WTC11 (cell line): ENCODE data around the gene CCDC28B. TPM values are rescaled to one million over a fixed set of nuclear protein-coding genes. Genes with fewer than 3 reads are reported as not detected.

Source experiments
- ATAC-seq: fragments of 200-7000 bp; cut with Tn5 transposase; 2 replicates; pipeline ENCODE4 v1.10.0; 2021; ENCODE audit warnings: mild to moderate bottlenecking, moderate library complexity
- CTCF ChIA-PET: fragments of 300-600 bp; sonication (Branson Sonifier 250); formaldehyde crosslinking; loops from one replicate; lab custom pipeline; 2021; ENCODE audit warnings: antibody characterized with exemption; lab: Charles Lee
- POLR2A ChIA-PET: fragments of 350-600 bp; sonication (Branson Sonifier 250); formaldehyde crosslinking; loops from one replicate; lab custom pipeline; 2021; ENCODE audit warnings: antibody characterized with exemption; lab: Charles Lee
- DNase-seq: peaks from one replicate; pipeline ENCODE4 v3.0.0; 2021; ENCODE audit warnings: low spot score
- H3K27ac Mint-ChIP-seq: 2 replicates; pipeline ENCODE4 v1.8.0; 2021; ENCODE audit warnings: mixed read lengths
- H3K27me3 Mint-ChIP-seq: 2 replicates; pipeline ENCODE4 v1.8.0; 2021; ENCODE audit warnings: low read depth, mild to moderate bottlenecking, moderate library complexity, mixed read lengths
- H3K36me3 Mint-ChIP-seq: 2 replicates; pipeline ENCODE4 v1.8.0; 2021; ENCODE audit warnings: mixed read lengths
- H3K4me1 Mint-ChIP-seq: 2 replicates; pipeline ENCODE4 v1.8.0; 2022; ENCODE audit warnings: mixed read lengths
- H3K4me3 Mint-ChIP-seq: 2 replicates; pipeline ENCODE4 v1.8.0; 2021; ENCODE audit warnings: mild to moderate bottlenecking, moderate library complexity, mixed read lengths
- H3K9me3 Mint-ChIP-seq: 2 replicates; pipeline ENCODE4 v1.8.0; 2021; ENCODE audit warnings: mixed read lengths
- EMX1 ChIP-seq: fragments of 250-450 bp; sonication (Bioruptor Pico); IDR thresholded peaks from 2 replicates; pipeline ENCODE4 v1.8.0; 2021; ENCODE audit warnings: mild to moderate bottlenecking
- NR2C2 ChIP-seq: sonication (generic); formaldehyde crosslinking; IDR thresholded peaks from 2 replicates; pipeline ENCODE4 v1.8.0; 2022; ENCODE audit warnings: mild to moderate bottlenecking, missing genetic modification reagents
- NR3C1 ChIP-seq: sonication (generic); formaldehyde crosslinking; conservative IDR thresholded peaks from 2 replicates; pipeline ENCODE4 v1.8.1; 2023; ENCODE audit warnings: low read depth, mild to moderate bottlenecking, missing genetic modification reagents
- PRRX2 ChIP-seq: fragments of 250-450 bp; sonication (Bioruptor Pico); IDR thresholded peaks from 2 replicates; pipeline ENCODE4 v1.8.0; 2021; ENCODE audit warnings: mild to moderate bottlenecking
- RELA ChIP-seq: sonication (generic); formaldehyde crosslinking; IDR thresholded peaks from 2 replicates; pipeline ENCODE4 v1.8.1; 2022; ENCODE audit warnings: missing genetic modification reagents, mild to moderate bottlenecking, borderline replicate concordance
- RORB ChIP-seq: fragments of 250-450 bp; sonication (Bioruptor Pico); IDR thresholded peaks from 2 replicates; pipeline ENCODE4 v1.9.0; 2021; ENCODE audit warnings: mild to moderate bottlenecking
- TEAD1 ChIP-seq: sonication (generic); formaldehyde crosslinking; IDR thresholded peaks from 2 replicates; pipeline ENCODE4 v1.8.0; 2022; ENCODE audit warnings: mild to moderate bottlenecking, missing genetic modification reagents
- ZBTB21 ChIP-seq: sonication (generic); formaldehyde crosslinking; IDR thresholded peaks from 2 replicates; pipeline ENCODE4 v1.8.1; 2023; ENCODE audit warnings: mild to moderate bottlenecking, missing genetic modification reagents, borderline replicate concordance
- ZNF121 ChIP-seq: sonication (generic); formaldehyde crosslinking; IDR thresholded peaks from 2 replicates; pipeline ENCODE4 v1.8.0; 2023; ENCODE audit warnings: missing genetic modification reagents
- ZNF138 ChIP-seq: sonication (generic); formaldehyde crosslinking; conservative IDR thresholded peaks from 2 replicates; pipeline ENCODE4 v1.8.1; 2022; ENCODE audit warnings: mild to moderate bottlenecking, moderate library complexity, missing genetic modification reagents
- ZNF232 ChIP-seq: sonication (generic); formaldehyde crosslinking; IDR thresholded peaks from 2 replicates; pipeline ENCODE4 v1.8.0; 2022; ENCODE audit warnings: mild to moderate bottlenecking, missing genetic modification reagents
- ZNF263 ChIP-seq: sonication (generic); formaldehyde crosslinking; IDR thresholded peaks from 2 replicates; pipeline ENCODE4 v1.8.1; 2022; ENCODE audit warnings: low read depth, mild to moderate bottlenecking, moderate library complexity, missing genetic modification reagents
- ZNF423 ChIP-seq: fragments of 250-450 bp; sonication (Bioruptor Pico); IDR thresholded peaks from 2 replicates; pipeline ENCODE4 v2.1.2; 2022; ENCODE audit warnings: mild to moderate bottlenecking, moderate library complexity
- total RNA-seq: library from RNA; stranded (reverse); gene quantifications from 3 replicates; pipeline ENCODE4 v1.2.3, GENCODE V29; 2021
- TF ChIP-seq, protein P1 (sequence below): sonication (generic); formaldehyde crosslinking; IDR thresholded peaks from 2 replicates; pipeline ENCODE4 v1.8.0; 2023; ENCODE audit warnings: missing genetic modification reagents, mild to moderate bottlenecking, borderline replicate concordance
- TF ChIP-seq, protein P2 (sequence below): sonication (generic); formaldehyde crosslinking; conservative IDR thresholded peaks from 2 replicates; pipeline ENCODE4 v1.8.1; 2022; ENCODE audit warnings: mild to moderate bottlenecking, missing genetic modification reagents
- TF ChIP-seq, protein P3 (sequence below): fragments of 250-450 bp; sonication (Bioruptor Pico); IDR thresholded peaks from 2 replicates; pipeline ENCODE4 v1.9.0; 2021; ENCODE audit warnings: mild to moderate bottlenecking, borderline replicate concordance
- TF ChIP-seq, protein P4 (sequence below): sonication (generic); formaldehyde crosslinking; IDR thresholded peaks from 2 replicates; pipeline ENCODE4 v1.8.1; 2023; ENCODE audit warnings: mild to moderate bottlenecking, moderate library complexity, missing genetic modification reagents
- TF ChIP-seq, protein P5 (sequence below): sonication (generic); formaldehyde crosslinking; IDR thresholded peaks from 2 replicates; pipeline ENCODE4 v1.8.0; 2022; ENCODE audit warnings: mild to moderate bottlenecking, missing genetic modification reagents
- TF ChIP-seq, protein P6 (sequence below): sonication (generic); formaldehyde crosslinking; IDR thresholded peaks from 2 replicates; pipeline ENCODE4 v1.8.0; 2022; ENCODE audit warnings: mild to moderate bottlenecking, missing genetic modification reagents

The CCDC28B gene
- total RNA-seq, 1 experiment from 2014 or later, result 34.4 TPM

DNA sequence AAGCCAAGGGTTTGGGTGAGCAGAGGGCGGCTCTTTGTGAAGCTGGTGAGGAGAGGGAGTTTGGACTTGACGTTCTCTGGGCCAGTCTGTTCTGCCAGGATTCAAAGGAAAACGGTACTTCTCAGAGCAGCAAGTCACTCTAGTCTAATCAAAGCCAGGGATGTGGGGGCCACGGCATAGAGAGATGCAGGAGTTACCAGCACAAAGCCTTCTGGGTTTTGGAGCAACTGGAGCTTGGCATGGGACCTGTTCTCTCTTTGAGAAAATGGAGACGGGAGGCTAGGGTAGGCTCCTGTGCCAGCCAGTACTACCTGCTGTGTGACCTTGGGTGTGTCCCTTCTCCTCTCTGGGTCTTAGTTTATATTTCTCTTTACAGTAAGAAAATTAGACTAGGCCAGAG is 18.8 kb upstream of the CCDC28B start (continued):
- TF ChIP-seq, protein P1, sequence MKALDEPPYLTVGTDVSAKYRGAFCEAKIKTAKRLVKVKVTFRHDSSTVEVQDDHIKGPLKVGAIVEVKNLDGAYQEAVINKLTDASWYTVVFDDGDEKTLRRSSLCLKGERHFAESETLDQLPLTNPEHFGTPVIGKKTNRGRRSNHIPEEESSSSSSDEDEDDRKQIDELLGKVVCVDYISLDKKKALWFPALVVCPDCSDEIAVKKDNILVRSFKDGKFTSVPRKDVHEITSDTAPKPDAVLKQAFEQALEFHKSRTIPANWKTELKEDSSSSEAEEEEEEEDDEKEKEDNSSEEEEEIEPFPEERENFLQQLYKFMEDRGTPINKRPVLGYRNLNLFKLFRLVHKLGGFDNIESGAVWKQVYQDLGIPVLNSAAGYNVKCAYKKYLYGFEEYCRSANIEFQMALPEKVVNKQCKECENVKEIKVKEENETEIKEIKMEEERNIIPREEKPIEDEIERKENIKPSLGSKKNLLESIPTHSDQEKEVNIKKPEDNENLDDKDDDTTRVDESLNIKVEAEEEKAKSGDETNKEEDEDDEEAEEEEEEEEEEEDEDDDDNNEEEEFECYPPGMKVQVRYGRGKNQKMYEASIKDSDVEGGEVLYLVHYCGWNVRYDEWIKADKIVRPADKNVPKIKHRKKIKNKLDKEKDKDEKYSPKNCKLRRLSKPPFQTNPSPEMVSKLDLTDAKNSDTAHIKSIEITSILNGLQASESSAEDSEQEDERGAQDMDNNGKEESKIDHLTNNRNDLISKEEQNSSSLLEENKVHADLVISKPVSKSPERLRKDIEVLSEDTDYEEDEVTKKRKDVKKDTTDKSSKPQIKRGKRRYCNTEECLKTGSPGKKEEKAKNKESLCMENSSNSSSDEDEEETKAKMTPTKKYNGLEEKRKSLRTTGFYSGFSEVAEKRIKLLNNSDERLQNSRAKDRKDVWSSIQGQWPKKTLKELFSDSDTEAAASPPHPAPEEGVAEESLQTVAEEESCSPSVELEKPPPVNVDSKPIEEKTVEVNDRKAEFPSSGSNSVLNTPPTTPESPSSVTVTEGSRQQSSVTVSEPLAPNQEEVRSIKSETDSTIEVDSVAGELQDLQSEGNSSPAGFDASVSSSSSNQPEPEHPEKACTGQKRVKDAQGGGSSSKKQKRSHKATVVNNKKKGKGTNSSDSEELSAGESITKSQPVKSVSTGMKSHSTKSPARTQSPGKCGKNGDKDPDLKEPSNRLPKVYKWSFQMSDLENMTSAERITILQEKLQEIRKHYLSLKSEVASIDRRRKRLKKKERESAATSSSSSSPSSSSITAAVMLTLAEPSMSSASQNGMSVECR (CRISPR knock-in tag), result no peak
- TF ChIP-seq ZNF138 (CRISPR knock-in tag) (no peak), ZNF232 (CRISPR knock-in tag) (no peak), TEAD1 (CRISPR knock-in tag) (no peak), PRRX2 (CRISPR knock-in tag) (no peak), ZBTB21 (CRISPR knock-in tag) (no peak)
- TF ChIP-seq, protein P2, sequence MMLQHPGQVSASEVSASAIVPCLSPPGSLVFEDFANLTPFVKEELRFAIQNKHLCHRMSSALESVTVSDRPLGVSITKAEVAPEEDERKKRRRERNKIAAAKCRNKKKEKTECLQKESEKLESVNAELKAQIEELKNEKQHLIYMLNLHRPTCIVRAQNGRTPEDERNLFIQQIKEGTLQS (CRISPR knock-in tag), result no peak
- TF ChIP-seq, all 79 proteins: peak for 0

DNA sequence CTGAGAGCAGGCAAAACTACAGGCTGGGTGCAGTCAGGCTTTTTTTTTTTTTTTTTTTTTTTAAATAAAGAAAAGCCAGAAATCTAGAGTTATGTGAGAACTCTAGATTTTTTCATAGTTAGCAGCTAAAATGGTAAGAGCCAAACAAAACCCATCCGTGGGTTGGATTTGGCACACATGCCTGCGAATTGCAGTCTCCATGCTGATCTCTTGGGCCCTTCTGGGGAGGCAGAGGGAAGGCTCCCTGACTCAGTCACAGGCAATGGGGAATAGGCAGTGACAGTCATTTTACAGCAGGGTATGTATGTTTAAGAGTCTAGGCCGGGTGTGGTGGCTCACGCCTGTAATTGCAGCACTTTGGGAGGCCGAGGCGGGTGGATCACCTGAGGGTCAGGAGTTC is 18.3 kb upstream of the CCDC28B start:
- ATAC-seq (no peak), DNase-seq (no peak)
- Mint-ChIP-seq H3K36me3 (peaks cover 47% of the 10 kb centered on the region), H3K27me3 (no peaks in the 10 kb centered on the region; the same call in 1 of the 2 replicates), H3K27ac (peak overlapping the region; percentile 23; the same call in 1 of the 2 replicates), H3K9me3 (no peaks in the 10 kb centered on the region), H3K4me1 (peaks cover 34% of the 10 kb centered on the region), H3K4me3 (no peak overlapping the region)
- ChIA-PET CTCF (interaction anchor here (3.6 kb wide), 1 partner anchor 33 kb away, joined by 18 read pairs; no protein-coding TSS in a partner anchor), POLR2A (no interaction called here)
- TF ChIP-seq EMX1 (CRISPR knock-in tag) (no peak), RELA (CRISPR knock-in tag) (no peak), RORB (CRISPR knock-in tag) (no peak), ZNF121 (CRISPR knock-in tag) (no peak), ZNF263 (CRISPR knock-in tag) (no peak), NR3C1 (CRISPR knock-in tag) (no peak), ZNF423 (CRISPR knock-in tag) (no peak), NR2C2 (CRISPR knock-in tag) (no peak)
- TF ChIP-seq, protein P3, sequence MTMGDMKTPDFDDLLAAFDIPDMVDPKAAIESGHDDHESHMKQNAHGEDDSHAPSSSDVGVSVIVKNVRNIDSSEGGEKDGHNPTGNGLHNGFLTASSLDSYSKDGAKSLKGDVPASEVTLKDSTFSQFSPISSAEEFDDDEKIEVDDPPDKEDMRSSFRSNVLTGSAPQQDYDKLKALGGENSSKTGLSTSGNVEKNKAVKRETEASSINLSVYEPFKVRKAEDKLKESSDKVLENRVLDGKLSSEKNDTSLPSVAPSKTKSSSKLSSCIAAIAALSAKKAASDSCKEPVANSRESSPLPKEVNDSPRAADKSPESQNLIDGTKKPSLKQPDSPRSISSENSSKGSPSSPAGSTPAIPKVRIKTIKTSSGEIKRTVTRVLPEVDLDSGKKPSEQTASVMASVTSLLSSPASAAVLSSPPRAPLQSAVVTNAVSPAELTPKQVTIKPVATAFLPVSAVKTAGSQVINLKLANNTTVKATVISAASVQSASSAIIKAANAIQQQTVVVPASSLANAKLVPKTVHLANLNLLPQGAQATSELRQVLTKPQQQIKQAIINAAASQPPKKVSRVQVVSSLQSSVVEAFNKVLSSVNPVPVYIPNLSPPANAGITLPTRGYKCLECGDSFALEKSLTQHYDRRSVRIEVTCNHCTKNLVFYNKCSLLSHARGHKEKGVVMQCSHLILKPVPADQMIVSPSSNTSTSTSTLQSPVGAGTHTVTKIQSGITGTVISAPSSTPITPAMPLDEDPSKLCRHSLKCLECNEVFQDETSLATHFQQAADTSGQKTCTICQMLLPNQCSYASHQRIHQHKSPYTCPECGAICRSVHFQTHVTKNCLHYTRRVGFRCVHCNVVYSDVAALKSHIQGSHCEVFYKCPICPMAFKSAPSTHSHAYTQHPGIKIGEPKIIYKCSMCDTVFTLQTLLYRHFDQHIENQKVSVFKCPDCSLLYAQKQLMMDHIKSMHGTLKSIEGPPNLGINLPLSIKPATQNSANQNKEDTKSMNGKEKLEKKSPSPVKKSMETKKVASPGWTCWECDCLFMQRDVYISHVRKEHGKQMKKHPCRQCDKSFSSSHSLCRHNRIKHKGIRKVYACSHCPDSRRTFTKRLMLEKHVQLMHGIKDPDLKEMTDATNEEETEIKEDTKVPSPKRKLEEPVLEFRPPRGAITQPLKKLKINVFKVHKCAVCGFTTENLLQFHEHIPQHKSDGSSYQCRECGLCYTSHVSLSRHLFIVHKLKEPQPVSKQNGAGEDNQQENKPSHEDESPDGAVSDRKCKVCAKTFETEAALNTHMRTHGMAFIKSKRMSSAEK (CRISPR knock-in tag), result no peak
- TF ChIP-seq, protein P4, sequence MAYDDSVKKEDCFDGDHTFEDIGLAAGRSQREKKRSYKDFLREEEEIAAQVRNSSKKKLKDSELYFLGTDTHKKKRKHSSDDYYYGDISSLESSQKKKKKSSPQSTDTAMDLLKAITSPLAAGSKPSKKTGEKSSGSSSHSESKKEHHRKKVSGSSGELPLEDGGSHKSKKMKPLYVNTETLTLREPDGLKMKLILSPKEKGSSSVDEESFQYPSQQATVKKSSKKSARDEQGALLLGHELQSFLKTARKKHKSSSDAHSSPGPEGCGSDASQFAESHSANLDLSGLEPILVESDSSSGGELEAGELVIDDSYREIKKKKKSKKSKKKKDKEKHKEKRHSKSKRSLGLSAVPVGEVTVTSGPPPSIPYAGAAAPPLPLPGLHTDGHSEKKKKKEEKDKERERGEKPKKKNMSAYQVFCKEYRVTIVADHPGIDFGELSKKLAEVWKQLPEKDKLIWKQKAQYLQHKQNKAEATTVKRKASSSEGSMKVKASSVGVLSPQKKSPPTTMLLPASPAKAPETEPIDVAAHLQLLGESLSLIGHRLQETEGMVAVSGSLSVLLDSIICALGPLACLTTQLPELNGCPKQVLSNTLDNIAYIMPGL, result no peak
- TF ChIP-seq, protein P5, sequence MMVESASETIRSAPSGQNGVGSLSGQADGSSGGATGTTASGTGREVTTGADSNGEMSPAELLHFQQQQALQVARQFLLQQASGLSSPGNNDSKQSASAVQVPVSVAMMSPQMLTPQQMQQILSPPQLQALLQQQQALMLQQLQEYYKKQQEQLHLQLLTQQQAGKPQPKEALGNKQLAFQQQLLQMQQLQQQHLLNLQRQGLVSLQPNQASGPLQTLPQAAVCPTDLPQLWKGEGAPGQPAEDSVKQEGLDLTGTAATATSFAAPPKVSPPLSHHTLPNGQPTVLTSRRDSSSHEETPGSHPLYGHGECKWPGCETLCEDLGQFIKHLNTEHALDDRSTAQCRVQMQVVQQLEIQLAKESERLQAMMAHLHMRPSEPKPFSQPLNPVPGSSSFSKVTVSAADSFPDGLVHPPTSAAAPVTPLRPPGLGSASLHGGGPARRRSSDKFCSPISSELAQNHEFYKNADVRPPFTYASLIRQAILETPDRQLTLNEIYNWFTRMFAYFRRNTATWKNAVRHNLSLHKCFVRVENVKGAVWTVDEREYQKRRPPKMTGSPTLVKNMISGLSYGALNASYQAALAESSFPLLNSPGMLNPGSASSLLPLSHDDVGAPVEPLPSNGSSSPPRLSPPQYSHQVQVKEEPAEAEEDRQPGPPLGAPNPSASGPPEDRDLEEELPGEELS (CRISPR knock-in tag), result no peak
- TF ChIP-seq, protein P6, sequence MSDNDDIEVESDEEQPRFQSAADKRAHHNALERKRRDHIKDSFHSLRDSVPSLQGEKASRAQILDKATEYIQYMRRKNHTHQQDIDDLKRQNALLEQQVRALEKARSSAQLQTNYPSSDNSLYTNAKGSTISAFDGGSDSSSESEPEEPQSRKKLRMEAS (CRISPR knock-in tag), result no peak
